ENCODE data around the gene TUBA3E. TPM values are rescaled to one million over a fixed set of nuclear protein-coding genes. Genes with fewer than 3 reads are reported as not detected.
"Not testable (repeated sequence)": the region's sequence is repeated elsewhere in the genome, so short reads cannot be mapped to it uniquely, and the experiment has no call there.

TUBA3E gene
- total RNA-seq, 1 donor from 2014 or later = 47.1 TPM

- Histone ChIP-seq H3K27ac (replicated peaks) (peak overlapping the region; percentile 30), H3K4me1 (peaks cover 28% of the 10 kb centered on the region), H3K27me3 (ENCODE audit: low read depth) (no peaks in the 10 kb centered on the region), H3K36me3 (peaks cover 7% of the 10 kb centered on the region), H3K9me3 (replicated peaks) (no peaks in the 10 kb centered on the region), H3K4me3 (no peak overlapping the region)
- DNase-seq = no peak
- TF ChIP-seq, protein P1, sequence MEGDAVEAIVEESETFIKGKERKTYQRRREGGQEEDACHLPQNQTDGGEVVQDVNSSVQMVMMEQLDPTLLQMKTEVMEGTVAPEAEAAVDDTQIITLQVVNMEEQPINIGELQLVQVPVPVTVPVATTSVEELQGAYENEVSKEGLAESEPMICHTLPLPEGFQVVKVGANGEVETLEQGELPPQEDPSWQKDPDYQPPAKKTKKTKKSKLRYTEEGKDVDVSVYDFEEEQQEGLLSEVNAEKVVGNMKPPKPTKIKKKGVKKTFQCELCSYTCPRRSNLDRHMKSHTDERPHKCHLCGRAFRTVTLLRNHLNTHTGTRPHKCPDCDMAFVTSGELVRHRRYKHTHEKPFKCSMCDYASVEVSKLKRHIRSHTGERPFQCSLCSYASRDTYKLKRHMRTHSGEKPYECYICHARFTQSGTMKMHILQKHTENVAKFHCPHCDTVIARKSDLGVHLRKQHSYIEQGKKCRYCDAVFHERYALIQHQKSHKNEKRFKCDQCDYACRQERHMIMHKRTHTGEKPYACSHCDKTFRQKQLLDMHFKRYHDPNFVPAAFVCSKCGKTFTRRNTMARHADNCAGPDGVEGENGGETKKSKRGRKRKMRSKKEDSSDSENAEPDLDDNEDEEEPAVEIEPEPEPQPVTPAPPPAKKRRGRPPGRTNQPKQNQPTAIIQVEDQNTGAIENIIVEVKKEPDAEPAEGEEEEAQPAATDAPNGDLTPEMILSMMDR (IDR thresholded peaks at IDR 0.05; ENCODE audit: borderline replicate concordance) = no peak
- intact Hi-C loops (cut with micrococcal nuclease) = no loop called here
Observed at GRCh38 chr2:130186391-130186790, 11.8 kb downstream of the TUBA3E start.

GRCh38 chr2:130185896-130186295 is 12.3 kb downstream of the TUBA3E start:
- Histone ChIP-seq H3K4me1 (peaks cover 32% of the 10 kb centered on the region), H3K36me3 (peaks cover 2% of the 10 kb centered on the region), H3K9me3 (replicated peaks) (no peaks in the 10 kb centered on the region), H3K27ac (replicated peaks) (peak overlapping the region; percentile 30), H3K27me3 (ENCODE audit: low read depth) (no peaks in the 10 kb centered on the region), H3K4me3 (no peak overlapping the region)
- TF ChIP-seq, protein P1 (IDR thresholded peaks at IDR 0.05; ENCODE audit: borderline replicate concordance) = no peak
- DNase-seq = no peak
- intact Hi-C loops (cut with micrococcal nuclease) = no loop called here

DNA sequence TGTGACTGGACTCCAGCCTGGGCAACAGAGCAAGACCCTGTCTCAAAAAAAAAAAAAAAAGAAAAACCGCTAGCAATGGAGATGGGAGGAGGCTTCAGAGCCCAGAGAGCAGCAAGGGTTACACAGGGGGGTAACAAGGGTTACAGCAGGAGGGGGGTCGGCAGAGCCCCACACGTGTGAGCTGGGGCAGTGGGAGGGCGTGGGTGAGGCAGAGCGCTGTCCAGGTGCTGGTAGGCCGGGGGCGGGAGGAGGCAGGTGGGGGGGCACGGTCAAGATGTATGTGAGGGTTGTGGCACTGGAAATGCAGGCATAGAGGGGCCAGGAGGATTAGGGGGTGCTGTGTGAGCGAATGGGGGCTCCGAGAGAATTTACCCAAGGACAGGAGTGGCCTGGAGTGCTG is 12.8 kb downstream of the TUBA3E start:
- no peak for DNase-seq
- Histone ChIP-seq H3K4me1 (peaks cover 37% of the 10 kb centered on the region), H3K9me3 (replicated peaks) (no peaks in the 10 kb centered on the region), H3K27ac (replicated peaks) (no peak overlapping the region), H3K36me3 (no peaks in the 10 kb centered on the region), H3K4me3 (no peak overlapping the region), H3K27me3 (ENCODE audit: low read depth) (no peaks in the 10 kb centered on the region)
- TF ChIP-seq, protein P1 (IDR thresholded peaks at IDR 0.05; ENCODE audit: borderline replicate concordance) = no peak
- intact Hi-C loops (cut with micrococcal nuclease) = no loop called here

DNA sequence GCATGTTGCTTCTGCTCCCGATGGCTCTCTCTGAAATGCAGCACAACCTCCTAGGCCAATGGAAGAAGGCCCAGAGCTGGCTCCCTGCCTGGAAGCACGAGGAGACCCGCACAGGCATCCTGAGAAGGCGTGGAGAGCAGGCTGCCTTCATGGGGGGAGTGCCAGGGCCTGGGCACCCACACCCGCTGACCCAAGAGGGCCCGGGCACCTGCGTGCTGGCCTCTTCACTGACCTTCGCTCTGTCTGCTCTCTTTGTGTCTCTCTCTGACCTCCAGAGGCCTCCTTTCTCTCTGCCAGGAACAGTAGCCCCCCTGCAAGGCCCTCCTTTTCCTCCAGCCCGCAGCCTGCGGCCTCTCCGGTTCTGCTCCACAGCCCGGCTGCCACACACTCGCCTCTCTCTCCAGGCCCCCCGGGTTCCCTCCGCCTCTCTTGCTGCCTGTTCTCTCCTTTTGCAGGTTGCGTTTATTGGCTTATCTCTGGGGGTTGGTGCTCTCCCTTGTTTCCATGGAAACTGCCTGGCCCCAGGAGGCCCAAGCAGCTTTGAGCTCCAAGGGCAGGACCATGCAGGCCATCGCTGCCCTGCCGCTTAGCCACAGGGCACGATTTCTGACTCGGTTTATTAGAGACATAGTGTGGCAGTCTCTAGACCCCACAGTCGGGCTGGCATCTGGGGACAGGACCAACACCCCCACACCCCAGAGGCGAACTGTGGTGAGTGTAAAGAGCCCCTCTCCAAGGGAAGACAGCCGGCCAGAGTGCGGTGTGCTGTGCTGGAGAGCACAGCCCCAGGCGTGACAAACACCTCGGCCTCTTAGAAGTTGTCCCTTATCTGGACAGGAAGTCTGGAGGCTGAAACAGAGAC is 14.5 kb downstream of the TUBA3E start:
- intact Hi-C loops (cut with micrococcal nuclease) = no loop called here
- TF ChIP-seq, protein P1 (IDR thresholded peaks at IDR 0.05; ENCODE audit: borderline replicate concordance) = no peak
- Histone ChIP-seq H3K9me3 (replicated peaks) (no peaks in the 10 kb centered on the region), H3K4me1 (peaks cover 48% of the 10 kb centered on the region), H3K4me3 (peak overlapping the region; percentile 90), H3K27me3 (ENCODE audit: low read depth) (no peaks in the 10 kb centered on the region), H3K27ac (replicated peaks) (peak overlapping the region; percentile 98), H3K36me3 (peaks cover 3% of the 10 kb centered on the region)
- DNase-seq = peak; percentile 63

DNA sequence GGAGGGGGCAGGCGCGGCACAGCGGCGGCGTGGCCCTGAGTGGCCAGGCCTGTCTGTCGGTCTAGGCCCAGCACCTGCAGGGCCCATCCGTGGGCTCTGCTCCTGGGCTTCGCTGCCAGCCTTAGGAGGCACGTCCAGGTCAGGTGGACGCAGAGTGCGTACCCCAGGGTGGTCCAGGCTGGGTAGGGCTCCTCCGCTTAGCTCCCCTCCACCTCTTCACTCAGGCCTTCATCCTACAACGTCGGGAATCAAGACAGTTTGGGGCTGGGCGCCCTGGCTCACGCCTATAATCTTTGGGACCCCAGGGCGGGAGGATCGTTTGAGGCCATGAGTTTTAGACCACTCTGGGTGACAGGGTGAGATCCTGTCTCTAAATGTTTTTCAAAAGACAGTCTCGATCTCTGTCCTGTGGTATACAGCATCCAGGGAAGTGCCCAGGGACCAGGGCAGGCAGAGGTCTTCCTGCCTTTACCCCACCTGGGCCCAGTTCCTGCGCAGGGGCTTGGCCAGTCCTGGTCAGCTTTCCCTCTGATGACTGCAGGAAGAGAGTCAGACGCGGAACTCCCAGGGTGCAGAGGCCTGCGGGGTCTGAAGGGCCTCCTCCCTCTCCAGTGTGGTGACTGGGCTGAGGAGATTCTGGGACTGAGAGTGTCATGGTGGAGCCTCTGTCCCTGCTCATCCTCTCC is 15.3 kb downstream of the TUBA3E start:
- H3K36me3 ChIP-seq; intact Hi-C loops (cut with micrococcal nuclease); H3K27me3 ChIP-seq (ENCODE audit: low read depth); H3K9me3 ChIP-seq (replicated peaks); DNase-seq: not testable (repeated sequence)
- Histone ChIP-seq H3K4me3 (peak overlapping the region; percentile 90), H3K4me1 (peaks cover 48% of the 10 kb centered on the region), H3K27ac (replicated peaks) (peak overlapping the region; percentile 98)

All from left ventricle myocardium inferior (tissue), 1 donor.